GM12873 (cell line): ENCODE measurements around the gene PLEKHM2.

Experiments used
- CTCF ChIP-seq: IDR thresholded peaks from 2 replicates; pipeline ENCODE4 v1.5.1; 2012; ENCODE audit warnings: low read depth, mild to moderate bottlenecking, moderate library complexity, low read length, control low read depth; ENCODE audit not compliant: insufficient read depth; ENCODE audit errors: missing control alignments

The PLEKHM2 gene

GRCh38 chr1:15693371-15693770, 9.3 kb downstream of the PLEKHM2 start:
- no peak for TF ChIP-seq CTCF

GRCh38 chr1:15696956-15697521, 12.9 kb downstream of the PLEKHM2 start:
- TF ChIP-seq CTCF, result no peak

- no peak for TF ChIP-seq CTCF
These were observed 14.1 kb downstream of the PLEKHM2 start for GRCh38 chr1:15698201-15698600.

- no peak for TF ChIP-seq CTCF
These were observed 16.4 kb downstream of the PLEKHM2 start for GRCh38 chr1:15700508-15700907.

GRCh38 chr1:15701784-15702183, 17.7 kb downstream of the PLEKHM2 start:
- TF ChIP-seq CTCF, result no peak

GRCh38 chr1:15702722-15703550, 18.8 kb downstream of the PLEKHM2 start:
- TF ChIP-seq CTCF, result no peak

GRCh38 chr1:15703562-15703961, 19.4 kb downstream of the PLEKHM2 start:
- no peak for TF ChIP-seq CTCF
